GM12874 (cell line): ENCODE results near the gene ZFX.

Source experiments
- TF ChIP-seq, protein P1 (sequence below): IDR thresholded peaks from 2 replicates; pipeline ENCODE4 v1.5.1; 2011; ENCODE audit warnings: low read depth, mild to moderate bottlenecking, control low read depth, low read length, moderate library complexity; ENCODE audit not compliant: insufficient read depth

Gene ZFX

DNA sequence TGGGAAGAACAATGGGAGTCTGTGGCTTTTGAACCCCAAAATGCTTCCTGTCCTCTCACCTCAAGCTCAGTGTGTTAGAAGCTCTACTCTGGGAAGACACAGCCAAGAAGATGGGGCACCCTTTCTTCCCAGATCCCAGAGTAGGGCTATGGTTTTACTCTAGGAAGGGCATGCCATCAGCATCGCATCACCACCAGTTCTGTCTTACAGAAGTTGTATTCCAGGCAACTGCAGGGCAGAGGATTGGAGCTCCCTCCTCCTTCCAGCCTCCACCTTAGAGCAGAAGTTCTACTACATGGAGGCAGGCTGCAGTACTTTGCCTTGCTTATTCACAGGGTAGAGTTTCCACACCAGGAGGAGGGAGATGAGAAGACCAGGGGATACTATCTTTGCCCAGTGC is 18.1 kb upstream of the ZFX start:
- TF ChIP-seq, protein P1, sequence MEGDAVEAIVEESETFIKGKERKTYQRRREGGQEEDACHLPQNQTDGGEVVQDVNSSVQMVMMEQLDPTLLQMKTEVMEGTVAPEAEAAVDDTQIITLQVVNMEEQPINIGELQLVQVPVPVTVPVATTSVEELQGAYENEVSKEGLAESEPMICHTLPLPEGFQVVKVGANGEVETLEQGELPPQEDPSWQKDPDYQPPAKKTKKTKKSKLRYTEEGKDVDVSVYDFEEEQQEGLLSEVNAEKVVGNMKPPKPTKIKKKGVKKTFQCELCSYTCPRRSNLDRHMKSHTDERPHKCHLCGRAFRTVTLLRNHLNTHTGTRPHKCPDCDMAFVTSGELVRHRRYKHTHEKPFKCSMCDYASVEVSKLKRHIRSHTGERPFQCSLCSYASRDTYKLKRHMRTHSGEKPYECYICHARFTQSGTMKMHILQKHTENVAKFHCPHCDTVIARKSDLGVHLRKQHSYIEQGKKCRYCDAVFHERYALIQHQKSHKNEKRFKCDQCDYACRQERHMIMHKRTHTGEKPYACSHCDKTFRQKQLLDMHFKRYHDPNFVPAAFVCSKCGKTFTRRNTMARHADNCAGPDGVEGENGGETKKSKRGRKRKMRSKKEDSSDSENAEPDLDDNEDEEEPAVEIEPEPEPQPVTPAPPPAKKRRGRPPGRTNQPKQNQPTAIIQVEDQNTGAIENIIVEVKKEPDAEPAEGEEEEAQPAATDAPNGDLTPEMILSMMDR, result no peak

- TF ChIP-seq, protein P1, result no peak
These were observed 16.2 kb upstream of the ZFX start for GRCh38 chrX:24133312-24133711.

- TF ChIP-seq, protein P1, result no peak
These were observed 12.3 kb upstream of the ZFX start for GRCh38 chrX:24137192-24137591.

DNA sequence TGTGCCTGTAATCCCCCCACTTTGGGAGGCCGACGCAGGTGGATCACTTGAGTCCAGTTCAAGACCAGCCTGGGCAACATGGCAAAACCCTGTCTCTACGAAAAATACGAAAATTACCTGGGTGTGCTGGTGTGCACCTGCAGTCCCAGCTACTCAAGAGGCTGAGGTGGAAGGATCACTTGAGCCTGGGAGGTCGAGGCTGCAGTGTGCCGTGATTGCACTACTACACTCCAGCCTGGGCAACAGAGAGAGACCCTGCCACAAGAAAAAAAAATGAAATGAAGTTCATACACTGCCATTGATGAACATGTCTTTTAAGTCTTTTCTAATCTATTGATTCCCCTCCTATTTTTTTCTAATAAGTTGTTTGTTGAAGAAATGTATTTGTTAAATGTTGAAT is 5.0 kb upstream of the ZFX start:
- TF ChIP-seq, protein P1, result no peak

- TF ChIP-seq, protein P1, result no peak
These were observed 4.0 kb upstream of the ZFX start for GRCh38 chrX:24145303-24146186.

DNA sequence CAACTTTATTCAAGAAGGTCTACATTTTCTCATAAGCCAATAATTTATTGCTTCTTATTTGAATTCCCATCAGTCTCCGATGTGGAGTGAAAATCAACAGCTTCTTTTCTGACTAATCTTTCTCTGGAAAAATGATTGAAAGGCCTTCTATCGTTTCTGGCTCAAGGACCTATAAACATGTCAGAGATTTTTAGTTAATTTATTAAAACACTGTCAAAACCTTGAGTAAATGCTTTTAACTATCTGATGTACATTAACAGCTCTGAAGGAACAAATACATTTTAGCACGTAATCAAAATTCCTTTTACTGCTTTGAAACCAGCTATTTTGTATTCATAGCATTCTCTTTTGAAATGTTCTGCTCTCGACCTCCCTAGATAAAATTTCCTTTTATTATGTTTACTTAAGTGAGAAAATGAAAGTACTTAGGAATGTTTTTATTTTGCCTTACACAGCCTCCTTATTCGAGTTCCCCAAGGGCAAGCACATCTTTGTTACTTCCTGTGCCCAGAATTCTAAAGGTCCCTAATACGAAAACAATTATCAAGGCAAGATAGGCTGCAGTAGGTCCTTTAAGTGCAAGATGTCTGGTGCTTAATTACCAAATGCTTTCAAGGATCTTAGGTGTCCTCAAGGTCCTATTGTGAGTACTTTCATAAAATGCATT is 3.1 kb upstream of the ZFX start:
- TF ChIP-seq, protein P1, result no peak

DNA sequence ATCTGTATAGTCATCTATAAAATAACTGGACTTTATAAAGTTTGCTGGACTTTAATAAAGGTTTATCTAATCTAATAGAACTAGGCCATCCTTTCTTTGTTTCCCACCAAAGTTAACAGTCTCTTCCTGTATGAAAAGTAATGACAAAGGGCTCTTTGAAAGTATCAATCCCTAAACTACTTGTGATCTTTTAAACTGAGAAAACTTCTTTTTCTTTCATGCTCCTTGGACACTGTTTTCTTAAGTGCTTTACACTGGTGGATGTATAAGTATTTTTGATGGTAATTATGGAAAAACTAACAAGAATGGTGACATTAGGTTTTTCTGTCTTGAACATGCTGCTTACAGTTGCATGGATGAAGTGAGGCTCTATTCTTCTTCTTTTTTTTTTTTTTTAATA is 2.4 kb upstream of the ZFX start:
- TF ChIP-seq, protein P1, result no peak
